Measurements from ENCODE around the gene JAK3.
"Not testable (repeated sequence)": the region's sequence is repeated elsewhere in the genome, so short reads cannot be mapped to it uniquely, and the experiment has no call there.

The JAK3 gene

DNA sequence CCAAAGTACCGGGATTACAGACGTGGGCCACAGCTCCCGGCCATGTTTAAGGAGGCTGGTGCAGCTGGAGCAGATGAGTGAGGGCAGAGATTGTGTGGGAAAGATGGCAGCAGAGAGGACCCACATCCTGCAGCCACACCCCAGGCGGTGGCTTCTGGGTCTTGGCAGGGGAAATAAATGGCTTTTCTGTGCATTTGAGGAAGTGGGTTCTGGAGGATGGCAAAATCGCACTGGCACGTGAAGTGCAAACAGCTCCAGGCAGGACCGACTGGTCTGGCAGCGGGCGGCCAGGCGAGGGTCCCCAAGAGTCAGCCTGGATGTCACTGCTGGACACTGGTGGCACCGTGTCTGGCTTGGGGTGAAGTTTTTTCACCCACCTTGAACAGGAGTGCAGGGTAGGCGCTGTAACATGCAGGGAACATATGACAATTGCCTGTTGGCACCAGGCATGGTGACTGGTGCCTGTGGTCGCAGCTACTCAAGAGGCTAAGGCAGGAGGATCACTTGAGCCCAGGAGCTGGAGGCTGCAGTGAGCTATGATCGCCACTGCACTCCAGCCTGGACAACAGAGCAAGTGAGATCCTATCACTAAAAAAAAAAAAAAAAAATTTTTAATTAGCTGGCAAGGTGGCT, 44.4 kb downstream of the JAK3 start:
- Histone ChIP-seq H3K4me2 (ENCODE audit: low read length) (no peak overlapping the region), H4K20me1 (ENCODE audit: insufficient read depth, low read length) (no peaks in the 10 kb centered on the region), H3K4me1 (ENCODE audit: low read length) (no peaks in the 10 kb centered on the region), H3K27me3 (ENCODE audit: low read depth, low read length) (peaks cover 6% of the 10 kb centered on the region), H3K36me3 (replicated peaks; ENCODE audit: low read depth, low read length) (no peaks in the 10 kb centered on the region), H3K4me3 (ENCODE audit: low read length) (no peak overlapping the region), H2AFZ (ENCODE audit: low read depth, low read length) (0 out of 2 replicates have a peak overlapping the region, but pooled peaks have one; percentile 28), H3K79me2 (ENCODE audit: low read length) (no peaks in the 10 kb centered on the region), H3K9me3 (ENCODE audit: insufficient read depth, low read length) (no peaks in the 10 kb centered on the region), H3K9ac (ENCODE audit: low read length) (no peak overlapping the region), H3K27ac (ENCODE audit: low read length) (no peak overlapping the region)
- TF ChIP-seq EZH2phosphoT487 (IDR thresholded peaks at IDR 0.05; ENCODE audit: low read depth) (no peak), CTCF (IDR thresholded peaks at IDR 0.05; ENCODE audit: low read depth, low read length) (no peak)

DNA sequence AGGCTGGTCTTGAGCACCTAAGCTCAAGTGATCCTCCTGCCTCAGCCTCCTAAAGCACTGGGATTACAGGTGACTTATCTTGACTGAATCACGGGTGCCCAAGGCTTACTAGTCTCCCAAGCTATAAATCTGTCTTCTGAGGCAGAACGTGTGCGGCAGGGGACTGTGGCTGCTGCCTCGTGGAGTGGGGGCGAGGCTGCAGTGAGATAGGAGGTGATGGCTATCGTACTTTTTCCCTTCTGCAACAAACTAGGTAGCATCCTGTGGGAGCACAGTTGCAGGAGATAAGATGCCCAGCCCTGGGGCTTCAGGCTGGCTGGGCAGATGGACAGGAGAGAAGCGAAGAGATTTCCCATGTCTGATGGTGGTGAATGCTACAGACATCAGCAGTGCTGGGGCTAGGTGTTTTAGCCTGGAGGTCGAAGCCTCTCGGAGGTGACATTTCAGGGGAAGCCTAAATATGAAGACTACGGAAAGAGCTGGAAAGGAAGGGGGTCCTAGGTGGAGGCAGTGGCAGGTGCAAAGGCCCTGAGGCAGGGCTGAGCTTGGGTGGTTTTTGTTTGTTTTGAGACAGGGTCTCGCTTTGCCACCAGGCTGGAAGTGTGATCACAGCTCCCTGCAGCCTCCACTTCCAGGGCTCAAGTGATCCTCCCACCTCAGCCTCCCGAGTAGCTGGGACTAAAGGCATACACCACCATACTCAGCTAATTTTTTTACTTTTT, 45.5 kb downstream of the JAK3 start:
- Histone ChIP-seq H3K9ac (ENCODE audit: low read length) (no peak overlapping the region), H3K27me3 (ENCODE audit: low read depth, low read length) (peaks cover 15% of the 10 kb centered on the region), H2AFZ (ENCODE audit: low read depth, low read length) (no peak overlapping the region), H3K79me2 (ENCODE audit: low read length) (no peaks in the 10 kb centered on the region), H3K9me3 (ENCODE audit: insufficient read depth, low read length) (no peaks in the 10 kb centered on the region), H3K27ac (ENCODE audit: low read length) (no peak overlapping the region), H4K20me1 (ENCODE audit: insufficient read depth, low read length) (no peaks in the 10 kb centered on the region), H3K4me1 (ENCODE audit: low read length) (no peaks in the 10 kb centered on the region), H3K36me3 (replicated peaks; ENCODE audit: low read depth, low read length) (no peaks in the 10 kb centered on the region), H3K4me3 (ENCODE audit: low read length) (no peak overlapping the region), H3K4me2 (ENCODE audit: low read length) (no peak overlapping the region)
- no peak for TF ChIP-seq EZH2phosphoT487 (IDR thresholded peaks at IDR 0.05; ENCODE audit: low read depth)
- no peak for TF ChIP-seq CTCF (IDR thresholded peaks at IDR 0.05; ENCODE audit: low read depth, low read length)

DNA sequence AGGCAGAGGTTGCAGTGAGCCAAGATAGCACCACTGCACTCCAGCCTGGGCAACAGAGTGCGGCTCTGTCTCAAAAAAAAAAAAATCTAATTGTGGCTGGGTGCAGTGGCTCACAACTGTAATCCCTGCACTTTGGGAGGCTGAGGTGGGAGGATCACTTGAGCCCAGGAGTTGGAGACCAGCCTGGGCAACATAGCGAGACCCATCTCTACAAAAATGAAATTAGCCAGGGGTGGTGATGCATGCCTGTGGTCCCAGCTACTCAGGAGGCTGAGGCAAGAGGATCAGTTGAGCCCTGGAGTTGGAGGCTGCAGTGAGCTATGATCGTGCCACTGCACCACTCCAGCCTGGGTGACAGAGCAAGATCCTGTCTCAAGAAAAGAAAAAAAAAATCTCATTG, 49.2 kb downstream of the JAK3 start:
- not testable (repeated sequence) for H3K27ac ChIP-seq (ENCODE audit: low read length); H3K4me1 ChIP-seq (ENCODE audit: low read length); H3K4me2 ChIP-seq (ENCODE audit: low read length)

GRCh38 chr19:17797424-17798201, 50.2 kb downstream of the JAK3 start:
- H3K9ac ChIP-seq (ENCODE audit: low read length): no peak overlapping the region
- no peaks in the 10 kb centered on the region for H3K79me2 ChIP-seq (ENCODE audit: low read length)
- no peak overlapping the region for H3K27ac ChIP-seq (ENCODE audit: low read length)
- H2AFZ ChIP-seq (ENCODE audit: low read depth, low read length): no peak overlapping the region
- no peak for TF ChIP-seq EZH2phosphoT487 (IDR thresholded peaks at IDR 0.05; ENCODE audit: low read depth)
- no peak for TF ChIP-seq CTCF (IDR thresholded peaks at IDR 0.05; ENCODE audit: low read depth, low read length)
- H3K4me1 ChIP-seq (ENCODE audit: low read length): peaks cover 1% of the 10 kb centered on the region; the same call in 1 of the 2 replicates
- no peaks in the 10 kb centered on the region for H3K36me3 ChIP-seq (replicated peaks; ENCODE audit: low read depth, low read length)
- no peak overlapping the region for H3K4me3 ChIP-seq (ENCODE audit: low read length)
- H3K9me3 ChIP-seq (ENCODE audit: insufficient read depth, low read length): no peaks in the 10 kb centered on the region
- H3K27me3 ChIP-seq (ENCODE audit: low read depth, low read length): peaks cover 15% of the 10 kb centered on the region
- no peaks in the 10 kb centered on the region for H4K20me1 ChIP-seq (ENCODE audit: insufficient read depth, low read length)
- no peak overlapping the region for H3K4me2 ChIP-seq (ENCODE audit: low read length)

More for the DNA sequence above, 49.2 kb downstream of the JAK3 start:
- H3K27me3 ChIP-seq (ENCODE audit: low read depth, low read length): peaks cover 15% of the 10 kb centered on the region
- H3K9me3 ChIP-seq (ENCODE audit: insufficient read depth, low read length); H3K9ac ChIP-seq (ENCODE audit: low read length); H3K36me3 ChIP-seq (replicated peaks; ENCODE audit: low read depth, low read length); H2AFZ ChIP-seq (ENCODE audit: low read depth, low read length); H3K4me3 ChIP-seq (ENCODE audit: low read length); H3K79me2 ChIP-seq (ENCODE audit: low read length); H4K20me1 ChIP-seq (ENCODE audit: insufficient read depth, low read length): not testable (repeated sequence)

All from OCI-LY3 (cell line).